K562 (cell line): ENCODE measurements around the gene MAD1L1. TPM values are rescaled to one million over a fixed set of nuclear protein-coding genes. Genes with fewer than 3 reads are reported as not detected.

ENCODE experiments used
- FOXJ2 ChIP-seq: fragments of 200-800 bp; sonication (Bioruptor generic); IDR thresholded peaks from 2 replicates; pipeline ENCODE4 v1.6.1; 2016; ENCODE audit warnings: missing genetic modification characterization, missing compliant biosample characterization
- LCOR ChIP-seq: sonication (generic); formaldehyde crosslinking; IDR thresholded peaks from 2 replicates; pipeline ENCODE4 v1.8.0; 2022; ENCODE audit warnings: mild to moderate bottlenecking, missing genetic modification reagents
- SAP30 ChIP-seq: fragments of 200-600 bp; sonication (generic); IDR thresholded peaks from 2 replicates; pipeline ENCODE4 v1.6.1; 2012; ENCODE audit warnings: borderline replicate concordance, low read depth, mild to moderate bottlenecking, moderate library complexity, low read length, control low read depth, inconsistent platforms; ENCODE audit not compliant: insufficient read depth, poor library complexity, severe bottlenecking
- SMARCA4 ChIP-seq: fragments of 450-650 bp; IDR thresholded peaks from 2 replicates; pipeline ENCODE4 v1.6.1; 2016
- TFAM ChIP-seq: fragments of 250-450 bp; sonication (Bioruptor Pico); conservative IDR thresholded peaks from 2 replicates; pipeline ENCODE4 v1.5.0; 2021; ENCODE audit warnings: mild to moderate bottlenecking, moderate library complexity
- ZNF354B ChIP-seq: fragments of 250-450 bp; sonication (Bioruptor Pico); IDR thresholded peaks from 2 replicates; pipeline ENCODE4 v1.4.0; 2020
- ZNF830 ChIP-seq: fragments of 250-450 bp; sonication (Bioruptor Pico); IDR thresholded peaks from 2 replicates; pipeline ENCODE4 v1.5.0; 2021; ENCODE audit warnings: mild to moderate bottlenecking
- polyA plus RNA-seq, 8 experiments: library from polyadenylated mRNA; depleted of rRNA in 4 of 8; stranded (reverse) in 5 of 8; unstranded in 3 of 8; fragments of >200 nt; fragmentation: Nextera tagmentation in 2 of 8; fragmentation: Illumina TruSeq in 1 of 8; extraction: Ambion mirVana in 2 of 8; extraction: Trizol in 1 of 8; gene quantifications; 2 replicates each; pipeline versions ENCODE4 v1.2.1 to v1.2.3, GENCODE V29; 2011 to 2014; ENCODE audit warnings: inconsistent platforms in 1 of 8, missing spikeins in 1 of 8
- total RNA-seq, 7 experiments: library from RNA; depleted of rRNA in 6 of 7; stranded (reverse); fragments of >200 nt in 6 of 7; fragmentation: Illumina TruSeq in 2 of 7; extraction: Trizol in 2 of 7; gene quantifications; 2 replicates each; pipeline versions ENCODE4 v1.2.1 to v1.2.3, GENCODE V29; 2011 to 2021; ENCODE audit warnings: low replicate concordance in 1 of 7
- TF ChIP-seq, protein P1 (sequence below), 2 experiments: fragments of 450-650 bp; conservative IDR thresholded peaks; 2 replicates each; pipeline ENCODE4 v1.6.1; 2017; ENCODE audit warnings: mild to moderate bottlenecking in 2 of 2, moderate library complexity in 2 of 2
- TF ChIP-seq, protein P2 (sequence below), 3 experiments: fragments of 200-800 bp in 1 of 3; fragments of 250-450 bp in 1 of 3; fragments of 450-650 bp in 1 of 3; sonication (Bioruptor Pico) in 1 of 3; sonication (Bioruptor generic) in 1 of 3; formaldehyde crosslinking in 1 of 3; IDR thresholded peaks; 2 replicates each; pipeline versions ENCODE4 v1.6.1 to v1.8.0; 2016 to 2022; ENCODE audit warnings: mild to moderate bottlenecking in 2 of 3, missing genetic modification characterization in 2 of 3, missing compliant biosample characterization in 1 of 3, moderate library complexity in 1 of 3
- TF ChIP-seq, protein P3 (sequence below): fragments of 250-450 bp; sonication (Bioruptor Pico); IDR thresholded peaks from 2 replicates; pipeline ENCODE4 v1.8.0; 2021; ENCODE audit warnings: moderate library complexity, mild to moderate bottlenecking, inconsistent platforms
- TF ChIP-seq, protein P4 (sequence below): sonication (generic); formaldehyde crosslinking; IDR thresholded peaks from 2 replicates; pipeline ENCODE4 v1.4.0; 2020; ENCODE audit warnings: mild to moderate bottlenecking, missing genetic modification reagents
- TF ChIP-seq, protein P5 (sequence below), 2 experiments: fragments of 200-800 bp in 1 of 2; sonication (Bioruptor generic) in 1 of 2; sonication (generic) in 1 of 2; formaldehyde crosslinking in 1 of 2; IDR thresholded peaks in 1 of 2; conservative IDR thresholded peaks in 1 of 2; 2 replicates each; pipeline versions ENCODE4 v1.5.0 to v1.6.1; 2016 to 2020; ENCODE audit warnings: missing compliant biosample characterization in 1 of 2, missing genetic modification characterization in 1 of 2, missing genetic modification reagents in 1 of 2
- TF ChIP-seq, protein P6 (sequence below): sonication (generic); formaldehyde crosslinking; IDR thresholded peaks from 2 replicates; pipeline ENCODE4 v1.8.0; 2022; ENCODE audit warnings: missing genetic modification reagents, mild to moderate bottlenecking, borderline replicate concordance
- TF ChIP-seq, protein P7 (sequence below): fragments of 250-450 bp; sonication (Bioruptor Pico); IDR thresholded peaks from 2 replicates; pipeline ENCODE4 v1.8.0; 2021; ENCODE audit warnings: mild to moderate bottlenecking, moderate library complexity

The MAD1L1 gene
- total and polyA plus RNA-seq, 9 of the 15 experiments (the other 6 are each of a cell fraction or from before 2014, with no cell fraction given): 1.7 to 89.7 (median 18.0) TPM

DNA sequence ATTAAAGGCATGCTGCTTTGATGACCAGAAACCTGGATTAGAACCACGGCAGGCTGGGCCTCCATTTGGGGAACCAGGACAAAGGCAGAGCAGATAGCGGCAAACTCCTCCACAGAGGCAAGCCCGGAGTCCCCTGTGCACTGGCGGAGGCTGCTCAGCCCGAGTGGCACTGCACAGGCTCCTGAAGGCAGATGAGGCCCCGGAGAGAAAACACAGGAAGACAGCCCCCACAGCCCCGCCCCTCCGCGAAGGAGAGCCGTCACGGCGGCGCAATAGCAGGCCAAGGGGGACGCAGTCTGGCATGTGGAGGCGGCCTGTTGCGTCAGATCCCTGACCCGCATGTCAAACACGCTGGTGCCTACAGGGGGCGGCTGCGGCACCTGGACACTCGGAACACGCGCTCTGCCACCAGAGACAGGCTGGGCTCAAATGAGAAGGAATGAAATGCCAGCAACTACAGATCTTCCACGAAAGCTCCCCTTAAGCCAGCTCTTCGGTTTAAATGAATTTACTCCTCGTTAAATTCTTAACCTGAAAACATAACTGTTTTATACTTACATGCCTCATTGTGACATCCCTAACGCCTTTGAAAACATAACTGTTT lies 128.5 kb downstream of the MAD1L1 start (continued):
- TF ChIP-seq, protein P1, sequence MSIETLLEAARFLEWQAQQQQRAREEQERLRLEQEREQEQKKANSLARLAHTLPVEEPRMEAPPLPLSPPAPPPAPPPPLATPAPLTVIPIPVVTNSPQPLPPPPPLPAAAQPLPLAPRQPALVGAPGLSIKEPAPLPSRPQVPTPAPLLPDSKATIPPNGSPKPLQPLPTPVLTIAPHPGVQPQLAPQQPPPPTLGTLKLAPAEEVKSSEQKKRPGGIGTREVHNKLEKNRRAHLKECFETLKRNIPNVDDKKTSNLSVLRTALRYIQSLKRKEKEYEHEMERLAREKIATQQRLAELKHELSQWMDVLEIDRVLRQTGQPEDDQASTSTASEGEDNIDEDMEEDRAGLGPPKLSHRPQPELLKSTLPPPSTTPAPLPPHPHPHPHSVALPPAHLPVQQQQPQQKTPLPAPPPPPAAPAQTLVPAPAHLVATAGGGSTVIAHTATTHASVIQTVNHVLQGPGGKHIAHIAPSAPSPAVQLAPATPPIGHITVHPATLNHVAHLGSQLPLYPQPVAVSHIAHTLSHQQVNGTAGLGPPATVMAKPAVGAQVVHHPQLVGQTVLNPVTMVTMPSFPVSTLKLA (conservative IDR thresholded peaks at IDR 0.05): peak; percentile 94 to 96
- TF ChIP-seq ZNF830 (0 out of 2 replicates have a peak, but pooled peaks have one; percentile 51), ZNF354B (no peak), SMARCA4 (peak; percentile 57), FOXJ2 (tag) (no peak), LCOR (peak; percentile 86; the same call in 1 of the 2 replicates), TFAM (CRISPR knock-in tag) (no peak), SAP30 (no peak)
- TF ChIP-seq, protein P2, sequence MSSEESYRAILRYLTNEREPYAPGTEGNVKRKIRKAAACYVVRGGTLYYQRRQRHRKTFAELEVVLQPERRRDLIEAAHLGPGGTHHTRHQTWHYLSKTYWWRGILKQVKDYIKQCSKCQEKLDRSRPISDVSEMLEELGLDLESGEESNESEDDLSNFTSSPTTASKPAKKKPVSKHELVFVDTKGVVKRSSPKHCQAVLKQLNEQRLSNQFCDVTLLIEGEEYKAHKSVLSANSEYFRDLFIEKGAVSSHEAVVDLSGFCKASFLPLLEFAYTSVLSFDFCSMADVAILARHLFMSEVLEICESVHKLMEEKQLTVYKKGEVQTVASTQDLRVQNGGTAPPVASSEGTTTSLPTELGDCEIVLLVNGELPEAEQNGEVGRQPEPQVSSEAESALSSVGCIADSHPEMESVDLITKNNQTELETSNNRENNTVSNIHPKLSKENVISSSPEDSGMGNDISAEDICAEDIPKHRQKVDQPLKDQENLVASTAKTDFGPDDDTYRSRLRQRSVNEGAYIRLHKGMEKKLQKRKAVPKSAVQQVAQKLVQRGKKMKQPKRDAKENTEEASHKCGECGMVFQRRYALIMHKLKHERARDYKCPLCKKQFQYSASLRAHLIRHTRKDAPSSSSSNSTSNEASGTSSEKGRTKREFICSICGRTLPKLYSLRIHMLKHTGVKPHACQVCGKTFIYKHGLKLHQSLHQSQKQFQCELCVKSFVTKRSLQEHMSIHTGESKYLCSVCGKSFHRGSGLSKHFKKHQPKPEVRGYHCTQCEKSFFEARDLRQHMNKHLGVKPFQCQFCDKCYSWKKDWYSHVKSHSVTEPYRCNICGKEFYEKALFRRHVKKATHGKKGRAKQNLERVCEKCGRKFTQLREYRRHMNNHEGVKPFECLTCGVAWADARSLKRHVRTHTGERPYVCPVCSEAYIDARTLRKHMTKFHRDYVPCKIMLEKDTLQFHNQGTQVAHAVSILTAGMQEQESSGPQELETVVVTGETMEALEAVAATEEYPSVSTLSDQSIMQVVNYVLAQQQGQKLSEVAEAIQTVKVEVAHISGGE (CRISPR knock-in tag; IDR thresholded peaks at IDR 0.05): peak in 1 of 3 experiments; percentile 52; a peak in 1 of 6 replicates
- TF ChIP-seq, protein P3, sequence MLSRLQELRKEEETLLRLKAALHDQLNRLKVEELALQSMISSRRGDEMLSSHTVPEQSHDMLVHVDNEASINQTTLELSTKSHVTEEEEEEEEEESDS: no peak
- TF ChIP-seq, protein P4, sequence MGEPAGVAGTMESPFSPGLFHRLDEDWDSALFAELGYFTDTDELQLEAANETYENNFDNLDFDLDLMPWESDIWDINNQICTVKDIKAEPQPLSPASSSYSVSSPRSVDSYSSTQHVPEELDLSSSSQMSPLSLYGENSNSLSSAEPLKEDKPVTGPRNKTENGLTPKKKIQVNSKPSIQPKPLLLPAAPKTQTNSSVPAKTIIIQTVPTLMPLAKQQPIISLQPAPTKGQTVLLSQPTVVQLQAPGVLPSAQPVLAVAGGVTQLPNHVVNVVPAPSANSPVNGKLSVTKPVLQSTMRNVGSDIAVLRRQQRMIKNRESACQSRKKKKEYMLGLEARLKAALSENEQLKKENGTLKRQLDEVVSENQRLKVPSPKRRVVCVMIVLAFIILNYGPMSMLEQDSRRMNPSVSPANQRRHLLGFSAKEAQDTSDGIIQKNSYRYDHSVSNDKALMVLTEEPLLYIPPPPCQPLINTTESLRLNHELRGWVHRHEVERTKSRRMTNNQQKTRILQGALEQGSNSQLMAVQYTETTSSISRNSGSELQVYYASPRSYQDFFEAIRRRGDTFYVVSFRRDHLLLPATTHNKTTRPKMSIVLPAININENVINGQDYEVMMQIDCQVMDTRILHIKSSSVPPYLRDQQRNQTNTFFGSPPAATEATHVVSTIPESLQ: peak; percentile 70; the same call in 1 of the 2 replicates
- TF ChIP-seq, protein P5, sequence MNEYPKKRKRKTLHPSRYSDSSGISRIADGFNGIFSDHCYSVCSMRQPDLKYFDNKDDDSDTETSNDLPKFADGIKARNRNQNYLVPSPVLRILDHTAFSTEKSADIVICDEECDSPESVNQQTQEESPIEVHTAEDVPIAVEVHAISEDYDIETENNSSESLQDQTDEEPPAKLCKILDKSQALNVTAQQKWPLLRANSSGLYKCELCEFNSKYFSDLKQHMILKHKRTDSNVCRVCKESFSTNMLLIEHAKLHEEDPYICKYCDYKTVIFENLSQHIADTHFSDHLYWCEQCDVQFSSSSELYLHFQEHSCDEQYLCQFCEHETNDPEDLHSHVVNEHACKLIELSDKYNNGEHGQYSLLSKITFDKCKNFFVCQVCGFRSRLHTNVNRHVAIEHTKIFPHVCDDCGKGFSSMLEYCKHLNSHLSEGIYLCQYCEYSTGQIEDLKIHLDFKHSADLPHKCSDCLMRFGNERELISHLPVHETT (CRISPR knock-in tag; conservative IDR thresholded peaks at IDR 0.05 in 1 of 2, IDR thresholded peaks at IDR 0.05 in 1 of 2): peak in 1 of 2 experiments; percentile 72; a peak in 1 of 4 replicates
- TF ChIP-seq, protein P6, sequence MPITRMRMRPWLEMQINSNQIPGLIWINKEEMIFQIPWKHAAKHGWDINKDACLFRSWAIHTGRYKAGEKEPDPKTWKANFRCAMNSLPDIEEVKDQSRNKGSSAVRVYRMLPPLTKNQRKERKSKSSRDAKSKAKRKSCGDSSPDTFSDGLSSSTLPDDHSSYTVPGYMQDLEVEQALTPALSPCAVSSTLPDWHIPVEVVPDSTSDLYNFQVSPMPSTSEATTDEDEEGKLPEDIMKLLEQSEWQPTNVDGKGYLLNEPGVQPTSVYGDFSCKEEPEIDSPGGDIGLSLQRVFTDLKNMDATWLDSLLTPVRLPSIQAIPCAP (CRISPR knock-in tag): no peak
- TF ChIP-seq, protein P7, sequence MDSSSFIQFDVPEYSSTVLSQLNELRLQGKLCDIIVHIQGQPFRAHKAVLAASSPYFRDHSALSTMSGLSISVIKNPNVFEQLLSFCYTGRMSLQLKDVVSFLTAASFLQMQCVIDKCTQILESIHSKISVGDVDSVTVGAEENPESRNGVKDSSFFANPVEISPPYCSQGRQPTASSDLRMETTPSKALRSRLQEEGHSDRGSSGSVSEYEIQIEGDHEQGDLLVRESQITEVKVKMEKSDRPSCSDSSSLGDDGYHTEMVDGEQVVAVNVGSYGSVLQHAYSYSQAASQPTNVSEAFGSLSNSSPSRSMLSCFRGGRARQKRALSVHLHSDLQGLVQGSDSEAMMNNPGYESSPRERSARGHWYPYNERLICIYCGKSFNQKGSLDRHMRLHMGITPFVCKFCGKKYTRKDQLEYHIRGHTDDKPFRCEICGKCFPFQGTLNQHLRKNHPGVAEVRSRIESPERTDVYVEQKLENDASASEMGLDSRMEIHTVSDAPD (CRISPR knock-in tag): 0 out of 2 replicates have a peak, but pooled peaks have one; percentile 22
